ENCODE results near the gene CACHD1. TPM values are rescaled to one million over a fixed set of nuclear protein-coding genes. Genes with fewer than 3 reads are reported as not detected.

CACHD1 gene
- total and polyA plus RNA-seq, 8 donors, result 1.4 to 22.8 (median 4.8) TPM

GRCh38 chr1:64590316-64590715, 120.4 kb downstream of the CACHD1 start:
- intact Hi-C loops (cut with DNase I; ENCODE audit: low total_unique reads), result no loop called here

GRCh38 chr1:64594446-64594845, 124.5 kb downstream of the CACHD1 start:
- Histone ChIP-seq H3K27ac (no peak overlapping the region), H3K36me3 (no peaks in the 10 kb centered on the region), H3K4me1 (peaks cover 0 to 20% (median 19%) of the 10 kb centered on the region in 4 donors), H3K27me3 (no peaks in the 10 kb centered on the region), H3K4me3 (no peak overlapping the region), H3K9me3 (no peaks in the 10 kb centered on the region)
- 85 to 89% (median 89%) methylated on average over 4 of the region's 4 CpGs for WGBS, 5 donors
- no peak for TF ChIP-seq CTCF (IDR thresholded peaks at IDR 0.05)
- no peak for TF ChIP-seq EP300 (IDR thresholded peaks at IDR 0.05)
- no peak for TF ChIP-seq POLR2AphosphoS5 (IDR thresholded peaks at IDR 0.05)
- TF ChIP-seq POLR2A (IDR thresholded peaks at IDR 0.05), result no peak
- intact Hi-C loops (cut with DNase I; ENCODE audit: low total_unique reads), result no loop called here
- peak in 1 of 2 donors; percentile 8 for DNase-seq

More at GRCh38 chr1:64590316-64590715, 120.4 kb downstream of the CACHD1 start:
- H3K36me3 ChIP-seq, result no peaks in the 10 kb centered on the region
- H3K4me3 ChIP-seq, result no peak overlapping the region
- peaks cover 0 to 3% (median under 1%) of the 10 kb centered on the region in 4 donors for H3K4me1 ChIP-seq
- 80 to 91% (median 88%) methylated on average over 1 of the region's 1 CpG for WGBS, 5 donors
- TF ChIP-seq CTCF (IDR thresholded peaks at IDR 0.05) (no peak), POLR2AphosphoS5 (IDR thresholded peaks at IDR 0.05) (no peak), EP300 (IDR thresholded peaks at IDR 0.05) (no peak), POLR2A (IDR thresholded peaks at IDR 0.05) (no peak)
- H3K27me3 ChIP-seq, result no peaks in the 10 kb centered on the region
- no peaks in the 10 kb centered on the region for H3K9me3 ChIP-seq
- no peak overlapping the region for H3K27ac ChIP-seq
- DNase-seq, result no peak

- Histone ChIP-seq H3K36me3 (no peaks in the 10 kb centered on the region), H3K4me1 (peaks cover 0 to 20% (median 19%) of the 10 kb centered on the region in 4 donors), H3K27ac (peak overlapping the region in 1 of 5 donors; percentile 23), H3K4me3 (no peak overlapping the region), H3K9me3 (no peaks in the 10 kb centered on the region), H3K27me3 (no peaks in the 10 kb centered on the region)
- WGBS, 5 donors, result 21 to 52% (median 40%) methylated on average over 5 of the region's 5 CpGs
- intact Hi-C loops (cut with DNase I; ENCODE audit: low total_unique reads), result no loop called here
- no peak for DNase-seq
- TF ChIP-seq EP300 (IDR thresholded peaks at IDR 0.05), result no peak
- no peak for TF ChIP-seq POLR2AphosphoS5 (IDR thresholded peaks at IDR 0.05)
- TF ChIP-seq CTCF (IDR thresholded peaks at IDR 0.05), result no peak
- TF ChIP-seq POLR2A (IDR thresholded peaks at IDR 0.05), result no peak
Measured at GRCh38 chr1:64595871-64596515, 126.1 kb downstream of the CACHD1 start.

GRCh38 chr1:64597113-64597512, 127.2 kb downstream of the CACHD1 start:
- H3K36me3 ChIP-seq, result no peaks in the 10 kb centered on the region
- DNase-seq, result no peak
- H3K27ac ChIP-seq, result no peak overlapping the region
- H3K4me3 ChIP-seq, result no peak overlapping the region
- intact Hi-C loops (cut with DNase I; ENCODE audit: low total_unique reads), result no loop called here
- H3K4me1 ChIP-seq, result peaks cover 0 to 20% (median 19%) of the 10 kb centered on the region in 4 donors
- 56 to 85% (median 76%) methylated on average over 4 of the region's 4 CpGs for WGBS, 5 donors
- no peak for TF ChIP-seq CTCF (IDR thresholded peaks at IDR 0.05)
- no peak for TF ChIP-seq POLR2A (IDR thresholded peaks at IDR 0.05)
- TF ChIP-seq POLR2AphosphoS5 (IDR thresholded peaks at IDR 0.05), result no peak
- no peak for TF ChIP-seq EP300 (IDR thresholded peaks at IDR 0.05)
- no peaks in the 10 kb centered on the region for H3K27me3 ChIP-seq
- H3K9me3 ChIP-seq, result no peaks in the 10 kb centered on the region
